GM06990 (cell line): ENCODE results near the gene CARD10.
"Not testable (repeated sequence)": the region's sequence is repeated elsewhere in the genome, so short reads cannot be mapped to it uniquely, and the experiment has no call there.

Experiments
- DNase-seq: peaks from one replicate; pipeline ENCODE4 v3.0.0-alpha.2; 2011; ENCODE audit not compliant: insufficient read length; ENCODE audit errors: extremely low read depth
- H3K27me3 ChIP-seq: replicated peaks from 2 replicates; pipeline ENCODE4 v1.6.0; 2011; ENCODE audit warnings: low read length; ENCODE audit not compliant: control insufficient read depth, insufficient read depth
- H3K36me3 ChIP-seq: 2 replicates; pipeline ENCODE4 v1.5.1; 2011; ENCODE audit warnings: low read length; ENCODE audit not compliant: control insufficient read depth, insufficient read depth
- H3K4me3 ChIP-seq: replicated peaks from 2 replicates; pipeline ENCODE4 v1.5.1; 2011; ENCODE audit warnings: low read depth, mild to moderate bottlenecking, control low read depth, low read length
- TF ChIP-seq, protein P1 (sequence below): IDR thresholded peaks from 2 replicates; pipeline ENCODE4 v1.5.1; 2011; ENCODE audit warnings: low read length, control low read depth, mild to moderate bottlenecking, inconsistent platforms; ENCODE audit not compliant: insufficient read depth, poor library complexity, severe bottlenecking

The CARD10 gene

DNA sequence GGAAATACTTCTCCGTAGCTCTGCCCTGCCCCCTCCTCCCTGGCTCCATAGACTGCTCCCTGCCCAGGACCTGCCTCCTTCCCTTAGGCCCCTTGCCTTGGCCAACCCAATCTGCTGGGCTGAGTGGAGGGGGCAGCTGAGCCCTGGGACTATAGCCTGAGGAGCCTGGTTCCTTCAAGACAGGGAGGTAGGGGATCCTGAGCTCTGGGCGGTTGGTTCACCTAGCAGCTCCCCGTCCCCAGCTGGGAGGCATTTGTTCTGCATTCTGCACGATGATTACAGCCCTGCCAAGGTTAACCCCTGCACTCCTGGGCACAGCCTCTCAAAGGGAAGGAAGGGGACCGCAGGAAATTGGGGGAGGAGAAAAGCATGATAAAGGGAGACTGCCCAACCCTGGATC is 37.5 kb upstream of the CARD10 start:
- Histone ChIP-seq H3K4me3 (no peak overlapping the region), H3K27me3 (peaks cover 1% of the 10 kb centered on the region), H3K36me3 (no peaks in the 10 kb centered on the region)
- TF ChIP-seq, protein P1, sequence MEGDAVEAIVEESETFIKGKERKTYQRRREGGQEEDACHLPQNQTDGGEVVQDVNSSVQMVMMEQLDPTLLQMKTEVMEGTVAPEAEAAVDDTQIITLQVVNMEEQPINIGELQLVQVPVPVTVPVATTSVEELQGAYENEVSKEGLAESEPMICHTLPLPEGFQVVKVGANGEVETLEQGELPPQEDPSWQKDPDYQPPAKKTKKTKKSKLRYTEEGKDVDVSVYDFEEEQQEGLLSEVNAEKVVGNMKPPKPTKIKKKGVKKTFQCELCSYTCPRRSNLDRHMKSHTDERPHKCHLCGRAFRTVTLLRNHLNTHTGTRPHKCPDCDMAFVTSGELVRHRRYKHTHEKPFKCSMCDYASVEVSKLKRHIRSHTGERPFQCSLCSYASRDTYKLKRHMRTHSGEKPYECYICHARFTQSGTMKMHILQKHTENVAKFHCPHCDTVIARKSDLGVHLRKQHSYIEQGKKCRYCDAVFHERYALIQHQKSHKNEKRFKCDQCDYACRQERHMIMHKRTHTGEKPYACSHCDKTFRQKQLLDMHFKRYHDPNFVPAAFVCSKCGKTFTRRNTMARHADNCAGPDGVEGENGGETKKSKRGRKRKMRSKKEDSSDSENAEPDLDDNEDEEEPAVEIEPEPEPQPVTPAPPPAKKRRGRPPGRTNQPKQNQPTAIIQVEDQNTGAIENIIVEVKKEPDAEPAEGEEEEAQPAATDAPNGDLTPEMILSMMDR, result no peak
- DNase-seq, result no peak

DNA sequence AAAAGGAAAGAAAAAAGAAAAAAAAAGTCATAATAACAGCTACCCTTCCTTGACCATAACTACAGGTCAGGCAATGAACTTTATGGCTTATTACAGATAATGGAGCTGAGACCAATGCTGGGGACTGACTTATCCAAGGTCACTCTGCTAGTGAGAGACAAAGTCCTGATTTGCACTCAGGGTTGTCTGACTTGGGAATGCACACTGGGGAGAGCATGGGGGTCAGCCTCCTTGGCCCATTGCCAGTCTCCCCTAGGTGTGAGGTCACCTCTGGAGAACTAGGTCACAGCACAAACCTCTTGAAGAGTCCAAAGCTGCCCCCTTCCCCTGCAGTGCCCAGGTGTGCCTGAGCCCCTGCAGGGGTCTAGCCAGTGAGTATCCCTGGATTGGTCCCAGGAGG is 35.8 kb upstream of the CARD10 start:
- H3K36me3 ChIP-seq, result no peaks in the 10 kb centered on the region
- H3K27me3 ChIP-seq, result peaks cover 3% of the 10 kb centered on the region
- H3K4me3 ChIP-seq, result no peak overlapping the region
- no peak for DNase-seq
- TF ChIP-seq, protein P1, result no peak

DNA sequence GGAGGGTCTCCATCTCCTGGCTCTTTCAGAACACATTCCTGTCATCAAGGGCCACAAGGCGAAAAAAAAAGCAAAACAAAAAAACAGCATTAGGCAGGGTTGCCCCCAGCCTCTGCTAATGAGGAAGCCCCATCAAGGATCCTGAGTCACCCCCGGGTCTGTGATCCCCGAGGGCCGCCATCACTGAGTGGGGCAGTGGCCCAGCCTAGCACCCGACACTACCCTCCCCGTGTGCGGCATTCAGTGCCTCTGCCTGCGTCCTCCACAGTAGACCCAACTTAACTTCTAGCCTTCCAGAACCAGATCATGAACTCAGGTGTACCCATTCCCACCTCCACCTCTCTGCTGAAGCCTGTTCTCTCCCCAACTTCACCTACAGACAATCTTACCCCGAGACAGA is 34.5 kb upstream of the CARD10 start:
- TF ChIP-seq, protein P1, result no peak
- Histone ChIP-seq H3K4me3 (no peak overlapping the region), H3K36me3 (no peaks in the 10 kb centered on the region), H3K27me3 (peaks cover 3% of the 10 kb centered on the region)
- DNase-seq, result no peak

DNA sequence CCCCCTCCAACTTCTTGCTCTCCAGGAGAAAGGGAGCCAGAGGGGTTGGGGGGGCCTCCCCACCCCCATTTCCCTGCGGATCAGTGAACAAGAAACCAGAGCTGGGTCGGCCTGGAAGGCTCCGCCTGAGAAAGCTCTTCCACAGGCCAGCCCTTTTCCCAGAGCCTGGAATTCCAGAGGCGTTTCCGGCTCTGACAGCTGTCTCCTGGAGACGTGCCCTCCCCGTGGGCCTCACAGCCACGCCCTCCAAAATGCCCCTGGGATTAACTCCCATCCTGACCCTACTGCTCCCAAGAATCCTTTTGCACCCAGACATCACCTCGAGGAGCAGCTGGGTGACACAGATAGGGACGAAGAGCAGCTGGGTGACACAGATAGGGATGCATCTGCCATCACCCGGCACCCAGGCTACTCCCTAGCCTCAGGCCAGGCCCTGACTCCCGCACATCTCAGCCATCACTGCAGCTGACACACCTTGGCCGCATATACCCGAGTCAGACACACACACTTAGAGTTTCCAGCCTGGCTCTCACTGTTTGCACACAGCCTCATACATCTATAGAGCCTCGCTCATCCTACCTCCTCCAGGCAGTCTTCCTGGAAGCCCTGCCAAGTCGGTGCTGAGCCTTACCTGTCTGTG is 33.4 kb upstream of the CARD10 start:
- DNase-seq, result no peak
- Histone ChIP-seq H3K27me3 (peaks cover 3% of the 10 kb centered on the region), H3K36me3 (no peaks in the 10 kb centered on the region), H3K4me3 (no peak overlapping the region)
- TF ChIP-seq, protein P1, result no peak

DNA sequence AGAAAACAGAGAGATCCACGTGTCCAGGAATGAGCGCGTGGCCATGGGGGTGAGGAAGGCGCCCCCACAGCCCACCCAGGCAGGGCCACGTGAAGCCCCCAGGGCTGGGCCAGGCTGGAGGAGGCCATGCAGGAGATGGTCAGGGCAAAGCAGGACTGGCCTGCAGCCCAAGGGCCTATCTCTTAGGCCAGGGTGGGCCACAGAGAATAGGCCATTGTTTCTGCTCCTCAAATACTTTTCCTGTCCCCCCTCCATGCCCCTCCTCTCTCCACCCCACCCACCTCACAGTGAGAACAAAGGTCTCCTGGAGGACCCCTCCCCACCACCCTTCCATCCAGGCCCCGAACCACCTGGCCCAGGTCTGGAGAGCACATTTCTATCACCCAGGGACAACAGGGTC is 32.8 kb upstream of the CARD10 start:
- no peak for DNase-seq
- Histone ChIP-seq H3K4me3 (no peak overlapping the region), H3K36me3 (no peaks in the 10 kb centered on the region), H3K27me3 (peaks cover 1% of the 10 kb centered on the region)
- TF ChIP-seq, protein P1, result no peak

DNA sequence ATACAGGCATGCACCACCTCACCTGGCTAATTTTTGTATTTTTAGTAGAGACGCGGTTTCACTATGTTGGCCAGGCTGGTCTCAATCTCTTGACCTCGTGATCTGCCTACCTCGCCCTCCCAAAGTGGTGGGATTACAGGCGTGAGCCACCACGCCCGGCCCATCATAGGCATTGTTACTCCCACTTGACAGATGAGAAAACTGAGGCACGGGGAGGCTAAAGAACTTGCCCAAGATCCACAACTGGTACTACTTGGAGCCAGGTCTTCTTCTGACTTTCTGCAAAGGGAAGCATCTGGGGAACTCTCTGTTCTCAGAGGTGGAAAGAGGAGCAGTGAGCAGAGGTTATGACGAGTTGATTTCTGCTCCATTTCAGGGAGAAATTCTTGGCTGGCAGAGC is 31.7 kb upstream of the CARD10 start:
- not testable (repeated sequence) for H3K4me3 ChIP-seq, H3K27me3 ChIP-seq, H3K36me3 ChIP-seq, DNase-seq
